ENCODE results near the gene NR4A3.
"Not testable (repeated sequence)": the region's sequence is repeated elsewhere in the genome, so short reads cannot be mapped to it uniquely, and the experiment has no call there.

Gene NR4A3

DNA sequence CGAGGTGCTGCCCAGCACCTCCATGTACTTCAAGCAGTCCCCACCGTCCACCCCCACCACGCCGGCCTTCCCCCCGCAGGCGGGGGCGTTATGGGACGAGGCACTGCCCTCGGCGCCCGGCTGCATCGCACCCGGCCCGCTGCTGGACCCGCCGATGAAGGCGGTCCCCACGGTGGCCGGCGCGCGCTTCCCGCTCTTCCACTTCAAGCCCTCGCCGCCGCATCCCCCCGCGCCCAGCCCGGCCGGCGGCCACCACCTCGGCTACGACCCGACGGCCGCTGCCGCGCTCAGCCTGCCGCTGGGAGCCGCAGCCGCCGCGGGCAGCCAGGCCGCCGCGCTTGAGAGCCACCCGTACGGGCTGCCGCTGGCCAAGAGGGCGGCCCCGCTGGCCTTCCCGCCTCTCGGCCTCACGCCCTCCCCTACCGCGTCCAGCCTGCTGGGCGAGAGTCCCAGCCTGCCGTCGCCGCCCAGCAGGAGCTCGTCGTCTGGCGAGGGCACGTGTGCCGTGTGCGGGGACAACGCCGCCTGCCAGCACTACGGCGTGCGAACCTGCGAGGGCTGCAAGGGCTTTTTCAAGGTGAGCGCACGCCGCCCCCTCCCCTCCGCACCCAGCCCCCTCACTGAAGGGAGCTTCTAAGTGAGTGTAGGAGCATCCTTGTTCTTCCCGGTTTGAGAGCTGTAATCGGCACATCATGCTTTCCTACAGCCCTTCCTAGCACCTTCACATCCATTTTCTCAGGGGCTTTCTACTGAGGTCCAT, 6.9 kb downstream of the NR4A3 start:
- in situ Hi-C loops (cut with MboI; ENCODE audit: low sequenced_read_pairs) = loop anchor here (25.0 kb wide), 1 partner anchor 109 kb away; no protein-coding TSS in a partner anchor

DNA sequence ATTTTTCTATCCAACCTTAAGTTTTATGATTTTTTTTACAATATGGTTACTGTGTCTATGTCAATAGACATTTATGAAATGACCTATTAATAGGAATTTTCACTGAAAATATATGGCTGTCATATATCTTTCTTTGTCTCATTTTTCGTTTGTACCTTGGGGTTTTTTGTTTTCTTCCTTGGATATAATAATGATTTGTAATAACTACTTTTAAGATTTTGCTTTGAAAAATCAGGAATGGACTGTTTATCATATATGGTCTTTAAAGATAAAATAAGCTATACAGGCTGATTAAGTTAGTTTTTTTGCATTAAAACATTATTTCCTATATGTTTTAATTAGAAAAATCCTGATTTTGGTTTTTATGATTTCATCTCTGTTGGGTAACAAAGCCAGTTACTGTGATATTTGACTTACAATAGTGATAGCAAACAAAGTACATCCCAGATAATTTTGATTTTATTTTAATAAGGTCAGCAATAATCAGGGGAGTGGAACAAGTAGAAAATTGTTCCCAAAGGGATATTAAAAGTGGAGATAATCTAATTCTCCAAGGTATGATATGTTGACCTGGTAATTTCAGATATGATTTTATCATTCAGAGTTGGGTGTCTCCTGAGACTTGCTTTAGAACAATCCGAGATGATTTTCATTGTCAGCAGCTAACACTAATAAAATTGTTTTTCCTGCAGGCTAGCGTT, 10.3 kb downstream of the NR4A3 start:
- in situ Hi-C loops (cut with MboI; ENCODE audit: low sequenced_read_pairs) = loop anchor here (25.0 kb wide), 1 partner anchor 105 kb away; no protein-coding TSS in a partner anchor

DNA sequence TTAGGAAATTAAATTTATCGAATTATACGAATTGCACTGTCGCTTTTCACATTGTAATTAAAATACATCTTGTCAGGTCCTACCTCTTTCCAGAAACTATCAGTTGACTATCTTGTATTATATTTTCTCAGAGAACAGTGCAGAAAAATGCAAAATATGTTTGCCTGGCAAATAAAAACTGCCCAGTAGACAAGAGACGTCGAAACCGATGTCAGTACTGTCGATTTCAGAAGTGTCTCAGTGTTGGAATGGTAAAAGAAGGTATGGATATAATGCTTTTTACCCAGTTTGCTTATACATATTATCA, 10.8 kb downstream of the NR4A3 start:
- in situ Hi-C loops (cut with MboI; ENCODE audit: low sequenced_read_pairs) = loop anchor here (25.0 kb wide), 1 partner anchor 105 kb away; no protein-coding TSS in a partner anchor

DNA sequence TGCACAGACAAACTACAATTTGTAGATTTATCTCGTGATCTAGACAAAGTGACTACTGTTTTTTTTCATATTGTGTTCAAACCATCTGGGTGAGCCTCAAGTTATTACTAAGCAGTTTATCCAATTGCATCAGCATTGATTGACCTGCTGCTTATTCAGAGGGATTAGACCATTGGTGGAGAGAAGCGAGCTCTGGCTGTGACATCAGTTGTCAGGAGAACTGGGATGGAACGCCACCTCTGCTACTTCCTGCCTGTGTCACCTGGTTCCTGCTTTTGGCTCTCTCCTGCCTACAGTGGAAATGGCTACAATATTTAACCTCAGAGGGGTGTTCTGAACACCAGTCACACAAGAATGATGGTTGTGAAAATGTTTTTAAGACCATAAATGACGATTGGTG, 12.1 kb downstream of the NR4A3 start:
- in situ Hi-C loops (cut with MboI; ENCODE audit: low sequenced_read_pairs) = loop anchor here (25.0 kb wide), 1 partner anchor 104 kb away; no protein-coding TSS in a partner anchor

DNA sequence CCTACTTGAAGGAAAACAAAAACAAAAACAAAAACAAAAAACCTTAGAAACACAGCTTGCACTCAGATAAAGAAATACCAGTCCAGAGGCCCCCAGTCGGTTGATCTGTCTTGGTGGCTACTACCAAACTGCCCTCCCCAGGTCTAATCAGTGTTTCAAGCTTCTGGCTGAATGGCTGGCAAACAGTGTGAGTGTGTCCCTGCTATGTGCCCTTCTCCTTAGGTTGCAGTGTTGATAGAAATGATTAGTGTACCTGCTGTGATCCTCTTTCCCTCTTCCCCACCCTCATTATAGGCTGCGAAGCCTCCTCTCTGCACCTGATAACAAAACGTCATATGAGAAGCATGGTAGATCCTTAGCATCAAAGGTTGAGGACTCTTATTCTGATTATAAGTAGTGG, 12.8 kb downstream of the NR4A3 start:
- in situ Hi-C loops (cut with MboI; ENCODE audit: low sequenced_read_pairs) = loop anchor here (25.0 kb wide), 1 partner anchor 103 kb away; no protein-coding TSS in a partner anchor

DNA sequence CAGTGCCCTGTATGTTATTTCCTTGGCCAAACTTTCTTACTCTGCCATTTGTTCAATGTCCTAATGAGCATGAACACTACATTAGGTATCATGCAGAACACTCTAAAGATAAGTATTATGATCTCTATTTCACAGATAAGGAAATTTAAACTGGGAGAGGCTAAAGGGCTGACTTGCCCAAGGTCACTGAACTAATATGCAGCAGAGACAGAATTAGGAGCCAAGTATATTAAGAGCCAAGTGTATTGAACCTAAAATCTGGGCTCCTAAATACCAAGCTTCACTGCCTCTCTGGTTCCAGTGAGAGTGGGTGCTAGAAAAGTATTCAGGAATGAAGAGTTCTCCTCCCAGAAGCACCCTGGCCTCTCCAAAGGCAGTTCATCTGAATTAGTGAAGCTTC, 13.5 kb downstream of the NR4A3 start:
- in situ Hi-C loops (cut with MboI; ENCODE audit: low sequenced_read_pairs) = loop anchor here (25.0 kb wide), 1 partner anchor 102 kb away; no protein-coding TSS in a partner anchor

DNA sequence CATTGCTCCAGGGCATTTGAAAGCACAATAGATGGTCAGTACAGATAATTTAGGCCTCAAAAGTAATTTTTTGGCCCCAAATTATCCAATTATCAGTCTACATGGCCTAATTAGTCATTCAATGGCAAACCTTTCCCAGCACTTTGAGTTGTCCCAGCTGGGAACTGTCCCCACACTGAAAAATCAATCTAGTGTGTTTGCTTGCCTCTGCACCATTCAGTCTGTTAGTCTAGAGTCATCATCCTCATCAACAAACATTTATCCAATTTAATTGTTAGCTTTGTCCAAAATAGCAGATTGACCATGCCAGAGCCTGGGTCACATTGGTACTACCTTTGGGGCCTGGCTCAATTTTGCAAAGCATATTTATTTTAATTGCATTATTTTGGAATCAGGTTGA, 13.9 kb downstream of the NR4A3 start:
- in situ Hi-C loops (cut with MboI; ENCODE audit: low sequenced_read_pairs) = loop anchor here (25.0 kb wide), 1 partner anchor 102 kb away; no protein-coding TSS in a partner anchor

DNA sequence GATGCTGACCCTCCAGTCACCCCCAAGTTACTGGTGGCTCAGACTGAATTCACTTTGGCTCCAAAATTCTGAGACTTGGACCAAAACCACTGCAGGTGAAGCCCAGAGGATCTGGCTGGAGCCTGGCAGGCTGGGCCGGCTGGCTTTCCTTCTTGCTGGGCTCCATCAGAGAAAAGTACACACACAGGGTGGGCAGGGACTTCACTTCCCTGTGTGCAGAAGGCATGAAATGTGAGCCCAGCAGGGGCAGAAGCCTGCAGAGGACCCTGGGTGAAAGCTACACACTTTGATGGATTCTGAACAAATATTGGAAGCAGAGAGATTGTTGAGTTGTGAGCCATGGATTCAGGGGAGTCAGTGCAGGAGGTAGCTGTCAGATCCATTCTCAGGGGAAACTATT, 18.4 kb downstream of the NR4A3 start:
- in situ Hi-C loops (cut with MboI; ENCODE audit: low sequenced_read_pairs) = loop anchor here (25.0 kb wide), 1 partner anchor 97 kb away; no protein-coding TSS in a partner anchor

DNA sequence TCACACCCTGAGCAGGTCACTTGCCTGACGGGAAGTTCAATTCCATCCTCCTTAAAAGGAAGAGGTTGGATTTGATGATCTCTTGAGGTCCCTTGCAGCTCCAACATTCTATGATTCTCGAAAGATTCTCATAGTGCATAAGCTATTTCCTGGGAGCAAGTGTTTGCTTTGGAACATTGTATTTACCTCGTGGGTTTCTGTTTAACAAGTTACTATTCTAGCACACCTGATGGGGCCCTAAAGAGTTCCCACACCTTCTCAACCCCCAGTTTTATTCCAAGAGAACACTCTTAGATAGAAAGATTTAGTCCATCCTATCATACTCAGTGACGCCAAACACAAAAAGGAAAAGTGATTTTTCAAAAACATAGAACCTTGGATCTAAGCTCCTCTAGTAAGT, 23.4 kb downstream of the NR4A3 start:
- in situ Hi-C loops (cut with MboI; ENCODE audit: low sequenced_read_pairs) = loop anchor here (25.0 kb wide), 1 partner anchor 92 kb away; no protein-coding TSS in a partner anchor

DNA sequence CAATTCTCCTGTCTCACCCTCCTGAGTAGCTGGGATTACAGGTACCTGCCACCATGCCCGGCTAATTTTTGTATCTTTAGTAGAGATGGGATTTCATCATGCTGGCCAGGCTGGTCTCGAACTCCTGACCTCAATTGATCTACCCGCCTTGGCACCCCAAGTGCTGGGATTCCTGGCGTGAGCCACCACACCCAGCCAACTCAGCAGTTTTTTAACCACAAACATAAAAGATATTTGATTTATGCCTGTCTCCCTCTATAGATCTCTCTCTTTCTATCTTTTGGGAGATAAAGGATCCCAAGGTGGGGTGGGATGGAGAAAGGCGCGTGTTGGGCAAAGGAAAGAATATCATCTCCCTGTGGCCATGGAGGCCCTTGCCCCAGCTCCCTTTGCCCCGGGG, 26.8 kb downstream of the NR4A3 start:
- in situ Hi-C loops (cut with MboI; ENCODE audit: low sequenced_read_pairs) = loop anchor here (25.0 kb wide), 1 partner anchor 89 kb away; no protein-coding TSS in a partner anchor

DNA sequence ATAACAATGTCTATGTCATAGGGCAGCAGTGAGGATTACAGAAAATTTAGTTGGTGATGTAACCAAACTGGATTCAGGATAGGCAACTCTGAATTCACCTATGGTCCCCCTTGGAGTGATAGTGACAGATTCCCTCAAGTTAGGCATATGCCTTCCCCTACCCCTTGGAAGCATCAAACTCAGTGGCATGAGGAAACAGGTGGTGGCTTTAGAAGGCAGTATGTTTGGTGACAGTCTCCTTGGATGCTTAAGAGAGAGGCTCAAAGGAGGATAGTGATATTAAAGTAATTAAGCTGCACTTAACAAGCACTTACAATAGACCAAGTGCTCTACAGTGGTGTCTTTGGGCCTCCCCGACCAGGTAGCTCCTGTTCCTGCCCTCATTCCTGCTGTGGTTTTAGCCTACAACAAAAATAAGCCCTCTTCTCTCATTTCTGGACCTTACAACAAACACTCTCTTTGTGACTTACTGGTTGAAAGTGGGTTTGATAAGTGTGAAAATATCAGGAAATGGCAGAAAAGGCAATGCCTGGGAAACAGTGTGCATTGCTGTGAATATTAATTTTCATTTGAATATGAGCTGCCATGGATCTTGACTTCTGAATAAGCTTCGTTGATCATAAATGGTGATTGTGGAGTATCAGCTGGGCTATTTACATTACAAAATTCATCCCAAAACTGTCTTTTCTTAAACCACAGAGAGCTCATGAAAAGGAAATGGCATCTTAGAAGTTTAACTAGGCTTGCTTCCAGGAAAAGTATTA, 29.2 kb downstream of the NR4A3 start:
- in situ Hi-C loops (cut with MboI; ENCODE audit: low sequenced_read_pairs) = no loop called here

DNA sequence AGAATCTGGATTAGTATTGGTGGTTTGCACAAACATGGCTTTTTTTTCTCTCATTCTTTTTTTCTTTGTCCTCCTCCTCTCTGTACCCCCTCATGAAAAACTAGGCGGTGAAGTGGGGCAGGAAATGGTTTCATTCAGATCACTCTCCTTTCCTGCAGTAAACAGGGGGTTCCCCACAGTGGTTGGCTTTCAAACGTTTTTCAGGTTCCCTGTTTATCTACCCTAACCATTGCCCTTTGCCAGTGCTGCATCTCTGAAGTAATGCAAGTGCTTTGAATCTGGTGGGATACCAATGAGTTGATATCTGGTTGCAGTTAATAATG, 29.8 kb downstream of the NR4A3 start:
- in situ Hi-C loops (cut with MboI; ENCODE audit: low sequenced_read_pairs) = no loop called here

DNA sequence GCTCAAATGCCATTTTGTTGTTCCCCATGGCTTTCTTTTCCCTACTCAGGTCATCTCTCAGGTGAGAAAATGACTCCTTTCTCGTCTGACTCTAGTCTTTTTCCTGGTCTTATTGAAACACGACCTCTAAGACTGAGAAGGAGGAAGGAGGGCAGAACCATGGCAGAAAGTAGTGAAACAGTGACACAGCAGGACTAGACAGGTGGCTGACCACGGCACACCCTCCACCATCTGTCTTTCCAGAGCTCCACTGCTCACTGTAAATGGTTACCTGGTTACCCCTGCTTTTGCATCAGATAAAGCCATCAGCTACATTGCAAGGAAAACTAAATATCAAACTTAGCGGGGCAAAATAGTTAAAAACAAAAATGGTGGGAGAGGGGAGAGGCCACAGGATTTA, 30.9 kb downstream of the NR4A3 start:
- in situ Hi-C loops (cut with MboI; ENCODE audit: low sequenced_read_pairs) = no loop called here

DNA sequence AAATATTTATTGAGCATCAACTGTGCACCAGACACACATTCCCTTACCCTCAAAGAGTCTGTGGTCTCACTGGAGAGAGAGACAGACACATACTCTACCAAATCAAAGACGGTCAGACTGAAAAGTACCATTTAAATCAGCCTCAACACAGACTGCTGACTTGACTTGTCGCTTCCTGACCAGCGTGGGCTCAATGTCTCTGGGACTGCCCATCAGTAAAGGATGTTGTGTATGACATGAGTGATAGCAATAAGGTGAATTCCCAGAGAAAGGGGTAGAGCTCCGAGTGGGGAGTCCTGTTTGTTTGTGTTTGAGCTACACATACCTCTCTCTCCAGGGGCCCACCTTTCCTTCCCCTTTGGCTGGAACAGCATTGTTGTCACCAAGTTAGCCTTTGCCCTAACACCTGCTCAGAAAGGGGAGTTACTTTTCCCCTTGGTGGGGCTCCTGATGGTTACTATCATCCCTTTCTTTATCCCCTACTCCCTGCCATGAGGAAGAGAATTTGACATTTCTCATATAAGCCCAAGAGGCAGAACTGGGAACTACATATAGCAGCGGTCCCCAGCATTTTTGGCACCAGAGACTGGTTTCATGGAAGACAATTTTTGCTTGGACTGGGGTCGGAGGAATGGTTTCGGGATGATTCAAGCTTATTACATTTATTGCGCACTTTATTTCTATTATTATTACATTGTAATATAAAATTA, 33.9 kb downstream of the NR4A3 start:
- in situ Hi-C loops (cut with MboI; ENCODE audit: low sequenced_read_pairs) = no loop called here

DNA sequence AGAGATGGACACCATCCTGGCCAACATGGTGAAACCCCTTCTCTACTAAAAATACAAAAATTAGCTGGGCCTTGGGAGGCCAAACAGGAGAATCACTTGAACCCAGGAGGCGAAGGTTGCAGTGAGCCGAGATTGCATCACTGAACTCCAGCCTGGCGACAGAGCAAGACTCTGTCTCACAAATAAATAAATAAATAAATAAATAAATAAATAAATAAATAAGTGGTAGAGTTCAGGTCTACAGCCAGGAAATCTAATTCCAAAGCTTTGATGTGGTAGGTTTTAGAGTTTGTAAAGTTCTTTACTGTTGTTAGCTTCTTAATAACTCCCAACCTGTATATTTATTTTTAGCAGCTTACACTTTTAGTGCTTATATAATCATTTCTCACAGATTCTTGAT, 35.9 kb downstream of the NR4A3 start:
- in situ Hi-C loops (cut with MboI; ENCODE audit: low sequenced_read_pairs) = not testable (repeated sequence)

DNA sequence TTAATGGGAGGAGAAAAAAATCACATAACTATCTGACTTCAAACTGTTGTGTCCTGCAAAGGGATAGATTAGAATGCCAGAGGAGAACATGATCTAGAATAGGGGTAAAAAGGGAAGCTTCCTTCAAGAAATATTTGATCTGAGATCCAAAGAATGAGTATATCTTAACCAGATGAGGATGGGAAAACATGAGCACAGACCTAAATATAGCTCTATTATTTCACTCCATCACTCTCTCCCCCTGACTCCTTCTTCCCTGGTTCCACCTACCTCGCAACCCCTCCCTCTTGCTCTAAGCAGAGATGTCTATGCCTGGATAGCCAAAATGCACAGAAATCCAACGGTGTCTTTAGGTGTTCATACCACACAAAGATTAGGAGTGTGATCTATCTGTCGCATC, 36.4 kb downstream of the NR4A3 start:
- in situ Hi-C loops (cut with MboI; ENCODE audit: low sequenced_read_pairs) = no loop called here

DNA sequence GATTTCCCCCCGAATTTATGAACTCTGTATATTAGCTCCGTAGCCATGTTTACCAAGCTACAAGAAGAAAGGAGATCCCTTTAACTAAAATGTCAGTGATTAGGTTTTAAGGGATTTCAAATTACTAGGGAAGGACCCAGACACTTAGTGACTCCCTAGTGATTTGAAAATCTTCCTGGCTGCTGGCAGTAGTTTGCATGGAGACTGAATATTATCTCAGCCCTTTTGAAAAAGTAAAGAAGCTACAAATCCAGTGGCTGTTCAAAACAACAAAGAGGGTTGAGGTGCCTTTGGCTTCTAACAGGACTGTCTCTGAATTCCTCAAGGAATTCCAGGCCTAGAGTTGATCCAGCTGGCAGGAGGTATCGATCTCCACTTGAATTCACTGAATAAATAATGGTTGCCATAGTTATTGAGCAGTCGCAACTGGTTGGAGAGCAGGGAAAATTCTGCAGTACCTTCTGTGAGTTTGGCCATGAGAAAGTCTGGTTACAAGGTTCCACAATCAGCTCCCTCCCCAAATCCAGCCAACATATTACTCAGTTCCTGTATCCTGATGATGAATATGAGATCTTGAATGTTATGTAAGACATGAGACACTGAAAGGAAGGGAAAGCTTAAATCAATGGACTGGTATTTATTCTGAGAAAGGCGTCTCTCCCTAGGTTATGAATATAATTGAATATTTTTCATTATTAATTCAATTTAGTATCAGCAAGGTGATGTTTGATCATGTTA, 37.7 kb downstream of the NR4A3 start:
- in situ Hi-C loops (cut with MboI; ENCODE audit: low sequenced_read_pairs) = no loop called here

DNA sequence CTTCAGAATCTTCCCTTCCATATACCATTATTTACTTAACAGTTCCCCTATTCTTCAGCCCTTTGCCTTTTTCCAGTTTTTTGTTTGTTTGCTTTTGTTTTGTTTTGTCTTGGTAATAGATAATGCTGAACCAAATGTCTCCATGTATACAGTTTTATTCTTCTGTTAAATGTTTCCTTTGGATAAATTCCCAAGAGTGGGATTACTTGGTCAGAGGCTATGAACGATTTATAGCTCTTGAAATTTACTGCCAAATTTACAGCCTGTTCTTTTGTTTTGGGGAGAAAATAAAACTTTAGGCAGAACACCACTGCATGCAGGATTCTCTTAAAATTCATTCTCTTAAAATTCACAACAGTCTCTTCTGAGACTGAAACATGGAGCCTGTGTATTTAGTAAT, 38.6 kb downstream of the NR4A3 start:
- in situ Hi-C loops (cut with MboI; ENCODE audit: low sequenced_read_pairs) = no loop called here

DNA sequence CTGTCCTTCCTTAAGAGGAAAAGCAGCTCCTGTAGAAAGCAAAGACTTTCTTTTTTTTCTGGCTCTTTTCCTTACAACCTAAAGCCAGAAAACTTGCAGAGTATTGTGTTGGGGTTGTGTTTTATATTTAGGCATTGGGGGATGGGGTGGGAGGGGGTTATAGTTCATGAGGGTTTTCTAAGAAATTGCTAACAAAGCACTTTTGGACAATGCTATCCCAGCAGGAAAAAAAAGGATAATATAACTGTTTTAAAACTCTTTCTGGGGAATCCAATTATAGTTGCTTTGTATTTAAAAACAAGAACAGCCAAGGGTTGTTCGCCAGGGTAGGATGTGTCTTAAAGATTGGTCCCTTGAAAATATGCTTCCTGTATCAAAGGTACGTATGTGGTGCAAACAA, 42.3 kb downstream of the NR4A3 start:
- in situ Hi-C loops (cut with MboI; ENCODE audit: low sequenced_read_pairs) = no loop called here

DNA sequence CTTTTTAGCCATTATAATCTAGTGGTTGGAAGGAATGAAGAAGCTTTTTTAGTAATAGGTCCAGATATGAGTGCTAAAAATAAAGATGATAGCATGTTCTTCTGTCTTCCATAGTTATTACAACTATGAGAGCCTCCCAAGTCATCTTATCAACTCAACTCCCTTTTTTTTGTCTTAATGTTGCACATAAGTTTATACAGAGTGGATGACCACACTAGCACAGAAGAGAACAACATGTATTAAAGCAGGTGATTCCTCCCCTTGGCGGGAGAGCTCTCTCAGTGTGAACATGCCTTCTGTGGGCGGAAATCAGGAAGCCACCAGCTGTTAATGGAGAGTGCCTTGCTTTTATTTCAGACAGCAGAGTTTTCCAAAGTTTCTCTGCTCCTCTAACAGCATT, 44.7 kb downstream of the NR4A3 start:
- in situ Hi-C loops (cut with MboI; ENCODE audit: low sequenced_read_pairs) = no loop called here

Data from HL-60/S4 (cell line).